Esophagus squamous epithelium (tissue), 4 donors: ENCODE data around the gene CD6.

ENCODE experiments used
- POLR2A ChIP-seq, 4 donors: fragments of 450-650 bp; IDR thresholded peaks; one replicate each; pipeline ENCODE4 v1.6.1; 2017; ENCODE audit warnings: antibody characterized with exemption in 4 of 4, mild to moderate bottlenecking in 4 of 4, moderate library complexity in 3 of 4
- TF ChIP-seq, protein P1 (sequence below), 6 experiments: fragments of 450-650 bp in 4 of 6; fragments of 200-600 bp in 2 of 6; sonication (generic) in 2 of 6; IDR thresholded peaks; one replicate each; pipeline ENCODE4 v1.5.1; 2016 to 2019; ENCODE audit warnings: antibody characterized with exemption in 6 of 6, mild to moderate bottlenecking in 4 of 6, moderate library complexity in 4 of 6

DNA sequence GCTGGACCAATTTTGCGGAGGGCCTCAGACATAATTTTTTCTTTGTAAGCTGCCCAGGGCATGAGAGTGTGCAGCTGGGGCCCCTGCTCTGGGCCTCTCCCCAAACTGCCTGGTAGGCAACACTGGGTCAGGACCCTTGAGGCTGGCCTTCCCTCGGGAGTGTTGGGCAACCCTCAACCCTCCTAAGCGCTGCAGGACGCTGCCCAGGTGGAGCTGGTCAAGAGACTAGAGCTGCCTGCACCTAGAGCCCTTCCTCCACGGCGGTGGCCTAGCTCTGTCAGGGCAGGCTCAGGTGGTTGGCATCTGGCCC is 47.7 kb upstream of the CD6 start:
- TF ChIP-seq, protein P1, sequence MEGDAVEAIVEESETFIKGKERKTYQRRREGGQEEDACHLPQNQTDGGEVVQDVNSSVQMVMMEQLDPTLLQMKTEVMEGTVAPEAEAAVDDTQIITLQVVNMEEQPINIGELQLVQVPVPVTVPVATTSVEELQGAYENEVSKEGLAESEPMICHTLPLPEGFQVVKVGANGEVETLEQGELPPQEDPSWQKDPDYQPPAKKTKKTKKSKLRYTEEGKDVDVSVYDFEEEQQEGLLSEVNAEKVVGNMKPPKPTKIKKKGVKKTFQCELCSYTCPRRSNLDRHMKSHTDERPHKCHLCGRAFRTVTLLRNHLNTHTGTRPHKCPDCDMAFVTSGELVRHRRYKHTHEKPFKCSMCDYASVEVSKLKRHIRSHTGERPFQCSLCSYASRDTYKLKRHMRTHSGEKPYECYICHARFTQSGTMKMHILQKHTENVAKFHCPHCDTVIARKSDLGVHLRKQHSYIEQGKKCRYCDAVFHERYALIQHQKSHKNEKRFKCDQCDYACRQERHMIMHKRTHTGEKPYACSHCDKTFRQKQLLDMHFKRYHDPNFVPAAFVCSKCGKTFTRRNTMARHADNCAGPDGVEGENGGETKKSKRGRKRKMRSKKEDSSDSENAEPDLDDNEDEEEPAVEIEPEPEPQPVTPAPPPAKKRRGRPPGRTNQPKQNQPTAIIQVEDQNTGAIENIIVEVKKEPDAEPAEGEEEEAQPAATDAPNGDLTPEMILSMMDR (IDR thresholded peaks at IDR 0.05): no peak
- no peak for TF ChIP-seq POLR2A (IDR thresholded peaks at IDR 0.05)
